Urinary bladder (tissue), 4 donors: ENCODE measurements around the gene EIF2B1. TPM values are rescaled to one million over a fixed set of nuclear protein-coding genes. Genes with fewer than 3 reads are reported as not detected.
A peak's percentile ranks its signal among the peaks of the same experiment; 100 is the strongest.

Source experiments
- DNase-seq: peaks from one replicate; pipeline ENCODE4 v3.0.0-alpha.2; 2015; ENCODE audit errors: extremely low spot score
- H3K27ac ChIP-seq: one replicate; pipeline ENCODE4 v1.5.1; 2013; ENCODE audit warnings: low read depth, mild to moderate bottlenecking, moderate library complexity
- H3K36me3 ChIP-seq: one replicate; pipeline ENCODE4 v1.6.1; 2013; ENCODE audit warnings: mild to moderate bottlenecking, moderate library complexity; ENCODE audit not compliant: insufficient read depth
- H3K4me1 ChIP-seq: one replicate; pipeline ENCODE4 v1.6.1; 2013; ENCODE audit warnings: mild to moderate bottlenecking, moderate library complexity; ENCODE audit not compliant: insufficient read depth
- H3K4me3 ChIP-seq: one replicate; pipeline ENCODE4 v1.5.1; 2013; ENCODE audit warnings: low read depth, low read length
- WGBS: extraction: QIAGEN DNeasy Blood & Tissue Kit; methylation state at CpG from one replicate; pipeline ENCODE4 v1.1.7; 2013; 5-methylcytosine and 5-hydroxymethylcytosine counted together
- polyA plus RNA-seq: library from polyadenylated mRNA; stranded (reverse); fragments of 200-250 nt; gene quantifications from one replicate; pipeline ENCODE4 v1.2.3, GENCODE V29; 2013
- total RNA-seq: library from RNA; depleted of rRNA; stranded (reverse); fragments of >200 nt; gene quantifications from one replicate; pipeline ENCODE4 v1.2.3, GENCODE V29; 2014
- donor health status: healthy with polysubstance abuse.
- donor health status: healthy.

Gene EIF2B1
- total RNA-seq (26.7 TPM), polyA plus RNA-seq (42.1 TPM)

GRCh38 chr12:123633379-123634141 is at the start of gene EIF2B1, which contains the start of gene GTF2H3:
Gene EIF2B1 (minus strand): TSS chr12:123633686. CDS start chr12:123633557, 129 bp downstream.
Gene GTF2H3 (plus strand): TSS chr12:123633829. CDS start chr12:123633860, 31 bp downstream.
- Histone ChIP-seq H3K4me1 (no peaks in the 10 kb centered on the region), H3K4me3 (peak within 1 kb of the TSS; percentile 94), H3K27ac (peak within 1 kb of the TSS; percentile 59), H3K36me3 (no peaks in the 10 kb centered on the region)
- under 1% methylated on average over 52 of the region's 52 CpGs for WGBS
- DNase-seq: peak; percentile 91

DNA sequence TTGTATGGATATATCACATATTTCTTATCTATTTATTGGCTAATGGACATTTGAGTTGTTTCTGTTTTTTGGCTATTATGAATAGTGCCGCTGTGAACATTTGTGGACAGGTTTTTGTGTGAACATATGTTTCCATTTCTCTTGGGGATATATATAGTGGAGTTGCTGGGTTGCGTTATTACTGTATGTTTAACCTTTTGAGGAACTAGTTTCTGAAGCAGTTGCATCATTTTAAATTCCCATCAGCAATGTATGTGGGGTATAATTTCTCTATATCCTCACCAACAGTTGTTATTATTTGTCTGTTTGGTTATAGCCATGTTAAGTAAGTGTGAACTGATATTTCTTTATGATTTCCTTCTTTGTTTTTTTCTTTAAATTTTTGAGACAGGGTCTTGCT is 48.1 kb upstream of the EIF2B1 start:
- Histone ChIP-seq H3K4me3 (no peak overlapping the region), H3K4me1 (no peaks in the 10 kb centered on the region), H3K36me3 (peaks cover 4% of the 10 kb centered on the region), H3K27ac (no peak overlapping the region)
- WGBS: 92% methylated on average over 2 of the region's 2 CpGs
- no peak for DNase-seq

GRCh38 chr12:123678981-123679380 is 45.5 kb upstream of the EIF2B1 start:
- Histone ChIP-seq H3K27ac (no peak overlapping the region), H3K4me1 (no peaks in the 10 kb centered on the region), H3K4me3 (no peak overlapping the region), H3K36me3 (no peaks in the 10 kb centered on the region)
- WGBS: 97% methylated on average over 10 of the region's 10 CpGs
- DNase-seq: no peak

DNA sequence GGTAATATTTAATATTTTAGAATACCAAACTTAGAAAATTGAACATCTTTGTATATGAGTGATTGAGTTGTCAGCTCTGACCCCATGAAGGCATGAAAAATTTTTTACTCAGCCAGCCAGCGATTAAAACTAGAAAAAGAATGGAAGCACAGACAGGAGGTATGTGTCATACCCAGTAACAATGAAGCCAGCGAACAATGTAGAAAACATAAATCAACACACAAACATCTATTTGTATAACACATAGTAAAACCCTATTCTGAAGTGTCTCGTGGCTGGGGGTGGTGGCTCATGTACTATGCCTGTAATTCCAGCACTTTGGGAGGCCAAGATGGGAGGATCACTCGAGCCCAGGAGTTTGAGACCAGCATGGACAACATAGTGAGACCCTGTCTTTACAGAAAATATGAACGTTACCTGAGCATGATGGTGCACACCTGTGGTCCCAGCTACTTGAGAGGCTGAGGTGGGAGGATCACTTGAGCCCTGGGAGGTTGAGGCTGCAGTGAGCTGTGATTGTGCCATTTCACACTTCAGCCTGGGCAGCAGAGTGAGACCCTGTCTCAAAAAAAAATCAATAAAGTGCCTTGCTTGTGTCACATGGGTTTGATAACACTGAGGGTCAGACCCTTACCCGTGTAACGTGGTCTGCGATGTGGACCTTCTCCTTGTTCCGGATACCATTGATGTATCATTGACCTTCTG is 43.3 kb upstream of the EIF2B1 start:
- Histone ChIP-seq H3K4me1 (no peaks in the 10 kb centered on the region), H3K4me3 (no peak overlapping the region), H3K27ac (no peak overlapping the region), H3K36me3 (no peaks in the 10 kb centered on the region)
- no peak for DNase-seq
- WGBS: 92% methylated on average over 9 of the region's 9 CpGs

DNA sequence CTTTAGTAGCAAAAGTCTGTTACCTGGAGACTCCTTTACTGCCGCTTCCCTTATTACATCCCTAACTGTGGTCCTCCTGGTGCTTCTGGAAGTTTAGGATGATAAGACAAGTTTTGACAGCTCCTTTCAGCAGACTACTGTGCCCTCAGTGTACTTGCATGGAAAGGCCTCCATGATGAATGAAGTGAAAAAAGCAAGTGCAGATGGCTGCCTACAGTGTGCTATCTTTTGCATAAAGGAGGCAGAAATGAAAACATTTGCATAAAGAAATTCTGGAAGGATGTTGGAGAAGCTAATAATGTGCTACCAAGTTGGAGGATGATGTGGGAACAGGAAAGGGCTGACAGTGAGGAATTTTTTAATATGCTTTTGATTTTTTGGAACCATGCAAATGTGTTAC is 42.0 kb upstream of the EIF2B1 start:
- Histone ChIP-seq H3K4me3 (no peak overlapping the region), H3K4me1 (no peaks in the 10 kb centered on the region), H3K36me3 (no peaks in the 10 kb centered on the region), H3K27ac (no peak overlapping the region)
- no peak for DNase-seq
- WGBS: 97% methylated on average over 1 of the region's 1 CpG

GRCh38 chr12:123671876-123672275 is 38.4 kb upstream of the EIF2B1 start:
- Histone ChIP-seq H3K4me3 (peak overlapping the region; percentile 81), H3K27ac (no peak overlapping the region), H3K4me1 (no peaks in the 10 kb centered on the region), H3K36me3 (no peaks in the 10 kb centered on the region)
- WGBS: 51% methylated on average over 6 of the region's 6 CpGs
- no peak for DNase-seq

DNA sequence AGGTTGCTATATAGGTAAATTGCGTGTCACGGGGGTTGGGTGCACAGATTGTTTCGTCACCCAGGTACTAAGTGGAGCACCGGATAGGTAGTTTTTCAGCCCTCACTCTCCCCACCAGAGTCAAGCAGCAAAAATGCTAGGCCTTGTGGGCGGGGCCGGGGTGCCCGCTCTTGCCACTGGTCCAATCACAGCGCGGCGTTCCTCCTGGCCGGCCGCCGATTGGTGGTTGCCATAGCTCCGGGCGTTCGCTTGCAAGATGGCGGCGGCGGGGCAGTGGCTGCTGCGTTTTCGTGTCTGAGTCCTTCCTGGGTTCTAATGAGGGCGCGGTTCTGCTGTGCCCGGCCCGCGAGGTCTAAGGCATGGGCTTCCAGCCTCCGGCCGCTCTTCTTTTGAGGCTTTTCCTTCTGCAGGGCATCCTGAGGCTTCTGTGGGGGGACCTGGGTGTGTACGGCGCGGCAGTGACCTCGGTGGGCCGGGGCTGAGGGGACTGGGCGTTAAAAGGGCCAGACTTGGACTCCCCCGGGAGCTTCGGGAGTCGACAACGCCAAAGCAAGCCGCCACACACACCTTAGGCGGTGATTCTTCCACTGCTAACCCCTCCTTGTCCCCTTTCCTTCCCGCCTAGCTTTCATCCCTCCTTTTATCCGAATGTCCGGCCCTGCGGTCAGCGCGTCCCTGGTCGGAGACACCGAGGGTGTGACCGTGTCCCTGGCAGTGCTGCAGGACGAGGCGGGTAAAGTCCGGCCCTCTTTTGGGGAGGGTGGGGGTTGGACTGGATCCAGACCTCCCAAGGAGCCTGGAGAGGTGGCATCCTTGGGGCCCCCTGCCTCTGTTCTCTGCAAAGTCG is 37.6 kb upstream of the EIF2B1 start, which contains the start of gene TCTN2:
TCTN2 (plus strand) TSS at position 232 of the 847 bp plus-strand sequence; CDS start at position 360, 128 bp downstream.
- no peak within 1 kb of the TSS for H3K27ac ChIP-seq
- H3K36me3 ChIP-seq: no peaks in the 10 kb centered on the region
- WGBS: under 1% methylated on average over 53 of the region's 53 CpGs
- peak within 1 kb of the TSS; percentile 81 for H3K4me3 ChIP-seq
- peak; percentile 68 for DNase-seq
- no peaks in the 10 kb centered on the region for H3K4me1 ChIP-seq

DNA sequence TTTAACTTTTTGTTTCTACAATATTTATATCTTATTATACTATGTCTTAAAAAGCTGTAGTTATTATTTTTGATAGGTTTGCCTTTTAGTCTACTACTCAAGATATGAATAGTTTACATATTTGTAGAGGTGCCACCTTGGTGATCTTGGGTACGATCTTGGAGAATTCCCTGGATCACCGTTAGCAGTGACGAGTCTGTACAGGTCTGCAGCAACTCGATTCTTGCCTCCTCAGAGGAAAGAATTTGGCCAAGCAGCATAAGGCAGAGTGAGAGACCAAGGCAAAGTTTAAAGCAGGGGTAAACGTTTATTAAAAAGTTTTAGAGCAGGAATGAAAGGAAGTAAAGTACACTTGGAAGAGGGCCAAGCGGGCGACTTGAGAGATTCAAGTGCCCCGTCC is 34.3 kb upstream of the EIF2B1 start:
- Histone ChIP-seq H3K36me3 (no peaks in the 10 kb centered on the region), H3K4me3 (no peak overlapping the region), H3K27ac (no peak overlapping the region), H3K4me1 (no peaks in the 10 kb centered on the region)
- DNase-seq: no peak
- WGBS: 73% methylated on average over 8 of the region's 8 CpGs

DNA sequence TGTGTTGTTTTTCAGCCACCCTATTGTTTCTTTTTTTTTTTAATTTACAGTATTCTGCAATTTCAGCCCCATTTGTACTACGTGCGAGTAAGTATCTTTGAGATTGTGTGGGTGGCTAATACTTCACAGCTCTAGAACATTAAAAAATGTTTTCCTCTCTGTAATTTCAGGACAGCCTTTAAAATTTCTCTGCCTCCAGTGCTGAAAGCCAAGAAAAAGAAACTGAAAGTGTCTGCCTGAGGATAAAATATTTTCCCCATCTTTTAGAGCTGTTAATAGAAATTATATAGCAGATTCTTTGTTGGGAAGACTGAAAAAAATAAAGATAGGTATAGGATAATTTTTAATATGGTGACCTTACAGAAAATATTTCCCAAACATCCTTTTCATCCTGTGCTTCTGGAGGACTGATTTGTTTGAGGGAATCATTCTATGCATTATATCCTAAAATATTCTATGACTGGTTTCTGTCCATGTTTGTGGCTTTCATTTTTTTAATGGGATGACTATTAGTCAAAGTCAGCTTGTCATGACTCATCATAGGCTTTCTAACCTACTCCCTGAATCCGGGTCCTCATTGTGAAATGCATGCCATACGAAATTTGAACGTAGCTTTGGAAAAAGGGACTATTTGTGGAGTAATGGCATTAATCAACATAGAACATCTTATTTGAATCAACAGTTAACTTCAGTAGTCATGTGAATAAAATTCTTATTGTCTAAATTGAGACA is 26.7 kb upstream of the EIF2B1 start:
- peaks cover 6% of the 10 kb centered on the region for H3K36me3 ChIP-seq
- WGBS: 86% methylated on average over 5 of the region's 5 CpGs
- no peak for DNase-seq
- H3K4me1 ChIP-seq: no peaks in the 10 kb centered on the region
- no peak overlapping the region for H3K27ac ChIP-seq
- H3K4me3 ChIP-seq: no peak overlapping the region

GRCh38 chr12:123657211-123657610 is 23.7 kb upstream of the EIF2B1 start:
- 86% methylated on average over 9 of the region's 9 CpGs for WGBS
- no peak for DNase-seq
- H3K27ac ChIP-seq: no peak overlapping the region
- H3K4me1 ChIP-seq: no peaks in the 10 kb centered on the region
- peaks cover 6% of the 10 kb centered on the region for H3K36me3 ChIP-seq
- no peak overlapping the region for H3K4me3 ChIP-seq

- H3K4me1 ChIP-seq: no peaks in the 10 kb centered on the region
- no peak overlapping the region for H3K27ac ChIP-seq
- WGBS: 79% methylated on average over 4 of the region's 4 CpGs
- no peak overlapping the region for H3K4me3 ChIP-seq
- peaks cover 6% of the 10 kb centered on the region for H3K36me3 ChIP-seq
- DNase-seq: no peak
These were observed 22.9 kb upstream of the EIF2B1 start for GRCh38 chr12:123656392-123656791.

DNA sequence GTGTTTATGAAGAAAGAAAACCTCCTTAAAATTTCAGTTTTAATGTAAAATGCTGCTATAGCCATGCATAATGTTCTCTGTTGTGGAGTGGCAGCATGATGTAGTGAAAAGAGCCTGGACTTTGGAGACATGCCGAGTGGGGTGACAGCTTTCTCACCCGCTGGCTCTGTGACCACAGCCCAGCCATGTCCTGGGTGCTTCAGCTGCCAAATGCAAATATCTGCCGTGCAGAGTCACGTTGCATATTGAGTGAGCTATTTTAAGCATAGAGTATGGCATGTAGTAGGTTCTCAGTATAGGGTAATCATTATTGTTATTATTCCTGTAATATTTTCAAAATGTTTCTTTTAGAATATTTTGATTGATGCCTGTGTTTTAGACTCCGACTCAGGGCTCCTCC is 21.9 kb upstream of the EIF2B1 start:
- no peak overlapping the region for H3K27ac ChIP-seq
- peaks cover 6% of the 10 kb centered on the region for H3K36me3 ChIP-seq
- WGBS: 82% methylated on average over 5 of the region's 5 CpGs
- H3K4me1 ChIP-seq: no peaks in the 10 kb centered on the region
- no peak for DNase-seq
- no peak overlapping the region for H3K4me3 ChIP-seq
